Trophoblast cell (in vitro differentiated cells and primary cell): Measurements from ENCODE around the gene TUBB2B.
"Not testable (repeated sequence)": the region's sequence is repeated elsewhere in the genome, so short reads cannot be mapped to it uniquely, and the experiment has no call there.

ENCODE experiments used
- DNase-seq, 2 donors: peaks; one replicate each; pipeline ENCODE4 v3.0.0-alpha.2; 2016
- H2AFZ ChIP-seq: 2 replicates; pipeline ENCODE4 v1.6.1; 2013; ENCODE audit warnings: low read length, moderate library complexity, mild to moderate bottlenecking; ENCODE audit not compliant: insufficient read depth, poor library complexity
- H2AK5ac ChIP-seq: 2 replicates; pipeline ENCODE4 v1.6.1; 2013; ENCODE audit warnings: mild to moderate bottlenecking, low read length
- H2BK120ac ChIP-seq: 2 replicates; pipeline ENCODE4 v1.6.1; 2013; ENCODE audit warnings: low read length, mild to moderate bottlenecking, moderate library complexity; ENCODE audit not compliant: insufficient read depth, poor library complexity
- H2BK12ac ChIP-seq: 2 replicates; pipeline ENCODE4 v1.6.1; 2013; ENCODE audit warnings: mild to moderate bottlenecking, low read length, moderate library complexity
- H2BK5ac ChIP-seq: 2 replicates; pipeline ENCODE4 v1.6.1; 2013; ENCODE audit warnings: low read length, low read depth, moderate library complexity, mild to moderate bottlenecking; ENCODE audit not compliant: poor library complexity
- H3K14ac ChIP-seq: 2 replicates; pipeline ENCODE4 v1.6.1; 2013; ENCODE audit warnings: mild to moderate bottlenecking, low read length
- H3K18ac ChIP-seq: 2 replicates; pipeline ENCODE4 v1.6.1; 2013; ENCODE audit warnings: mild to moderate bottlenecking, low read length
- H3K23ac ChIP-seq: 2 replicates; pipeline ENCODE4 v1.6.1; 2013; ENCODE audit warnings: low read length
- H3K27ac ChIP-seq: 2 replicates; pipeline ENCODE4 v1.5.1; 2013; ENCODE audit warnings: low read depth, mild to moderate bottlenecking, inconsistent platforms, low read length, moderate library complexity
- H3K27me3 ChIP-seq: 2 replicates; pipeline ENCODE4 v1.6.1; 2013; ENCODE audit warnings: inconsistent platforms, mild to moderate bottlenecking, low read length, moderate library complexity; ENCODE audit not compliant: insufficient read depth
- H3K36me3 ChIP-seq, 2 experiments: 1 replicate in 1 of 2; 2 replicates in 1 of 2; pipeline ENCODE4 v1.6.1; 2013; ENCODE audit warnings: low read length in 2 of 2, mild to moderate bottlenecking in 2 of 2, moderate library complexity in 1 of 2; ENCODE audit not compliant: insufficient read depth in 2 of 2, control insufficient read depth in 1 of 2
- H3K4ac ChIP-seq: 2 replicates; pipeline ENCODE4 v1.6.1; 2013; ENCODE audit warnings: low read depth, mild to moderate bottlenecking, low read length, moderate library complexity
- H3K4me1 ChIP-seq, 2 experiments: 1 replicate in 1 of 2; 2 replicates in 1 of 2; pipeline ENCODE4 v1.6.1; 2013; ENCODE audit warnings: low read length in 2 of 2, mild to moderate bottlenecking in 2 of 2, moderate library complexity in 1 of 2; ENCODE audit not compliant: insufficient read depth in 2 of 2, control insufficient read depth in 1 of 2
- H3K4me2 ChIP-seq: 2 replicates; pipeline ENCODE4 v1.6.1; 2013; ENCODE audit warnings: inconsistent platforms, mild to moderate bottlenecking, low read length, moderate library complexity
- H3K4me3 ChIP-seq: 2 replicates; pipeline ENCODE4 v1.5.1; 2013; ENCODE audit warnings: mild to moderate bottlenecking, low read depth, low read length, inconsistent platforms
- H3K79me1 ChIP-seq: one replicate; pipeline ENCODE4 v1.6.1; 2013; ENCODE audit warnings: low read length
- H3K79me2 ChIP-seq: 2 replicates; pipeline ENCODE4 v1.6.1; 2013; ENCODE audit warnings: low read length, mild to moderate bottlenecking; ENCODE audit not compliant: control insufficient read depth, insufficient read depth, poor library complexity
- H3K9ac ChIP-seq: 2 replicates; pipeline ENCODE4 v1.6.1; 2013; ENCODE audit warnings: mild to moderate bottlenecking, low read length
- H3K9me3 ChIP-seq: 2 replicates; pipeline ENCODE4 v1.6.1; 2013; ENCODE audit warnings: low read depth, mild to moderate bottlenecking, control low read depth, inconsistent platforms, low read length; ENCODE audit not compliant: insufficient read depth
- H4K12ac ChIP-seq: 2 replicates; pipeline ENCODE4 v1.6.1; 2013; ENCODE audit warnings: low read depth, mild to moderate bottlenecking, low read length, moderate library complexity
- H4K8ac ChIP-seq: 2 replicates; pipeline ENCODE4 v1.6.1; 2013; ENCODE audit warnings: low read depth, mild to moderate bottlenecking, low read length, moderate library complexity
- H4K91ac ChIP-seq: one replicate; pipeline ENCODE4 v1.6.1; 2013; ENCODE audit warnings: low read depth, mild to moderate bottlenecking, low read length, moderate library complexity
- WGBS: extraction: QIAGEN DNeasy Blood & Tissue Kit; methylation state at CpG from one replicate; pipeline ENCODE4 v1.1.7; 2013; ENCODE audit warnings: missing lambda C conversion rate; ENCODE audit not compliant: insufficient read length, insufficient coverage; ENCODE audit errors: extremely low coverage; 5-methylcytosine and 5-hydroxymethylcytosine counted together

The TUBB2B gene

DNA sequence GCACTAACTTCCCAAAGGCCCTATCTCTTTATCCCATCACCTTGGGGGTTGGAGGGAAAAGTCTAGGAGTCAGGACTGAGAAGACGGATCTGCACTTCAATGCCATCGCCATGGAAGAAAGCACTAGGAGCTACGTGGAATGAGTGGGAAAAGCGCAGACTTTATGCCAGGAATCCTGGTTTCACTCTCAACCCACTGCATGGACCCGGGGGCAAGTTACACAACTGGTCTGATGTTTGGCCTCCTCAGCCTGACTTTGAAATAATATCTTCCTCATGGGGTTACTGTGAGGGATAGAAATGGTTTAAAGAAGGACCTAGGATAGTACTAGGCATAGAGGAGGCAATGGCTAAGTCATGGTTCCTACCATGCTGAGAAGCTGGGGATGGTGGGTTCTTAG, 17.8 kb upstream of the TUBB2B start:
- no peak overlapping the region for H2BK120ac ChIP-seq
- H3K27me3 ChIP-seq = no peaks in the 10 kb centered on the region

DNA sequence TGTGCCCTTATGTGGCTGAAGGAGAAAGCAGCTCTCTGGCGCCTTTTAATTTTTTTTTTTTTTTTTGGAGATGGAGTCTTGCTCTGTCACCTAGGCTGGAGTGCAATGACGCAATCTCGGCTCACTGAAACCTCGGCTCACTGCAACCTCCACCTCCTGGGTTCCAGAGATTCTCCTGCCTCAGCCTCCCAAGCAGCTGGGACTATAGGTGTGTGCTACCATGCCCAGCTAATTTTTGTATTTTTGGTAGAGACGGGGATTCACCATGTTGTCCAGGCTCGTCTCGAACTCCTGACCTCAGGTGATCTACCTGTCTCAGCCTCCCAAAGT, 17.3 kb upstream of the TUBB2B start:
- H3K27me3 ChIP-seq, H3K4ac ChIP-seq, H3K4me3 ChIP-seq, H3K14ac ChIP-seq, H2AFZ ChIP-seq, H3K9me3 ChIP-seq, H4K12ac ChIP-seq, H3K4me2 ChIP-seq, H3K23ac ChIP-seq, H3K9ac ChIP-seq, H2BK5ac ChIP-seq, H2BK12ac ChIP-seq, H4K91ac ChIP-seq, H3K18ac ChIP-seq, H2AK5ac ChIP-seq, H4K8ac ChIP-seq, H3K36me3 ChIP-seq, H3K79me2 ChIP-seq, DNase-seq, H2BK120ac ChIP-seq, H3K27ac ChIP-seq, H3K79me1 ChIP-seq: not testable (repeated sequence)
- peaks cover 9 to 17% of the 10 kb centered on the region in 2 experiments for H3K4me1 ChIP-seq
- no CpG with 5 or more reads among the region's 7 CpGs for WGBS

More for the DNA sequence above, 17.8 kb upstream of the TUBB2B start:
- no peak overlapping the region for H3K4me2 ChIP-seq
- H4K91ac ChIP-seq = no peak overlapping the region
- H3K4ac ChIP-seq = no peak overlapping the region
- H3K4me3 ChIP-seq = no peak overlapping the region
- no peaks in the 10 kb centered on the region for H3K9me3 ChIP-seq
- H2BK5ac ChIP-seq = no peak overlapping the region
- WGBS = no CpG with 5 or more reads among the region's 5 CpGs
- no peak overlapping the region for H3K18ac ChIP-seq
- H4K8ac ChIP-seq = no peak overlapping the region
- no peaks in the 10 kb centered on the region for H3K79me2 ChIP-seq
- H2AK5ac ChIP-seq = no peak overlapping the region
- peak in 1 of 2 donors; percentile 44 for DNase-seq
- no peaks in the 10 kb centered on the region for H3K36me3 ChIP-seq
- H3K4me1 ChIP-seq = peaks cover 9 to 17% of the 10 kb centered on the region in 2 experiments
- H3K79me1 ChIP-seq = peaks cover 10% of the 10 kb centered on the region
- no peak overlapping the region for H3K14ac ChIP-seq
- H2AFZ ChIP-seq = no peak overlapping the region
- no peak overlapping the region for H3K27ac ChIP-seq
- no peak overlapping the region for H4K12ac ChIP-seq
- no peak overlapping the region for H3K9ac ChIP-seq
- H2BK12ac ChIP-seq = no peak overlapping the region
- H3K23ac ChIP-seq = no peak overlapping the region

DNA sequence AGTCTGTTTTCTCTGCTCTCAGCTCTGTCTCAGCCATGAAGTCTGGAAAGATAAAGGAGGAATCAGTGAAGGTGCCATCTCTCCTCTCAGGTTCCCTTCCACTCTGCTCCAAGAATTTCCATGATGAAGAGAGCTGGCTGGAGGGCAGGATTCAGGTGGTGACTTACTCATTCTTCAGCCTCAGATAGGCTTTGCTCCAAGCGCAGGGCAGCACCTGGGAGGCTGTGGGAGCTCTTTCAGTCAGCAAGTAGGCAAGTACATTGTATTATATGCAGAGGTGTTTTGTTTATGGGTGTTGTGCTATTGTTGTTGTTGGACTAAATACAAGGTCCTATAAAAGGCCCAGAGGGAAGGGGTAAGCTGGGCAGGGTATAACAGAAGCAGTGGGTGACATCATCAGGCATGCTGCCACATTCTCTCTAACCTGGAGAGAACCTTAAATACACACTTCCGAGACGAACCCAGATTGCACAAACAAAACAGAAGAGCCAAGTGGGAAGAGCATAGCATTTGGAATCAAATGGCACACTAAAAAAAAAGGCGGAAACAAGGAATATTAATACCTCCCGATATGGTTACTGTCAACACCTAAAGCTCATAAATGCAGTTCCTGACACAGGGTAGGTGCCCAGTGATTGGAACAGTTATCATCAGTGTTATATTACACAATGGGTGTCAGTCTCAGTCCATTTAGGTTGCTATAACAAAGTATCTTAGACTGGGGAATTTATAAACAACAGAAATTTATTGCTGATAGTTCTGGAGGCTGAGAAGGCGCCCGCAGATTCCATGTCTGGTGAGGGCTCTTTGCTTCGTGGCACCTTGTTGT, 16.8 kb upstream of the TUBB2B start:
- H2AFZ ChIP-seq = no peak overlapping the region
- peak in 1 of 2 donors; percentile 52 for DNase-seq
- H4K12ac ChIP-seq = no peak overlapping the region
- H3K4me2 ChIP-seq = no peak overlapping the region
- no peak overlapping the region for H2AK5ac ChIP-seq
- no peak overlapping the region for H3K14ac ChIP-seq
- no peak overlapping the region for H3K4ac ChIP-seq
- no peaks in the 10 kb centered on the region for H3K27me3 ChIP-seq
- H4K8ac ChIP-seq = no peak overlapping the region
- H3K36me3 ChIP-seq = no peaks in the 10 kb centered on the region
- H3K27ac ChIP-seq = no peak overlapping the region
- H3K79me2 ChIP-seq = no peaks in the 10 kb centered on the region
- no peak overlapping the region for H3K18ac ChIP-seq
- peaks cover 9 to 17% of the 10 kb centered on the region in 2 experiments for H3K4me1 ChIP-seq
- no peak overlapping the region for H2BK120ac ChIP-seq
- H3K4me3 ChIP-seq = no peak overlapping the region
- peaks cover 10% of the 10 kb centered on the region for H3K79me1 ChIP-seq
- no peak overlapping the region for H2BK5ac ChIP-seq
- WGBS = no CpG with 5 or more reads among the region's 8 CpGs
- H3K23ac ChIP-seq = no peak overlapping the region
- no peak overlapping the region for H4K91ac ChIP-seq
- H3K9me3 ChIP-seq = no peaks in the 10 kb centered on the region
- no peak overlapping the region for H3K9ac ChIP-seq
- no peak overlapping the region for H2BK12ac ChIP-seq

DNA sequence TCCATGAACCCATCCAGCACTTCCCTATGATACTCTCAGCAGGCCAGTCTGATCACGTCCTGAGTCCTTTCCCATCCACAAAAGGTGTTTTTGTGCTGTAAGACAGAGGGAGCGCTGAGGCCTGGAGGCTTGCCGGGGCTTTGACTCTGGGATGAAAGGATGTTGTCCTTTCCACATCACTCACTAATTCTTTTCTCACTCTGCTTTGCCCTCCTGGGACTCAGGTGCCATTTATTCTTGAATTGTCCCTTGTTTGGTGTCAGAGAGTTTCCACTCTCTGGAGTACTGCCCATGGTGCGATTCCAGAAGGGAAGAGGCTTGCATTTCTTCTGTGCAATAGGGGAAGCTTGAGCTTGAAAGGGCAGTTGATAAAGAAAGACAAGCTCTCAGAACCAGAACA, 15.3 kb upstream of the TUBB2B start:
- no peak for DNase-seq
- no peak overlapping the region for H2BK12ac ChIP-seq
- H4K8ac ChIP-seq = no peak overlapping the region
- no peak overlapping the region for H3K23ac ChIP-seq
- no peak overlapping the region for H2BK120ac ChIP-seq
- no peak overlapping the region for H3K4ac ChIP-seq
- no peaks in the 10 kb centered on the region for H3K9me3 ChIP-seq
- H3K18ac ChIP-seq = no peak overlapping the region
- peaks cover 9% of the 10 kb centered on the region in 2 experiments for H3K4me1 ChIP-seq
- H4K12ac ChIP-seq = no peak overlapping the region
- H3K79me2 ChIP-seq = no peaks in the 10 kb centered on the region
- H3K79me1 ChIP-seq = peaks cover 6% of the 10 kb centered on the region
- H3K4me2 ChIP-seq = no peak overlapping the region
- no peak overlapping the region for H2AFZ ChIP-seq
- no peak overlapping the region for H2BK5ac ChIP-seq
- no peak overlapping the region for H3K9ac ChIP-seq
- no peak overlapping the region for H3K4me3 ChIP-seq
- H3K36me3 ChIP-seq = no peaks in the 10 kb centered on the region
- no peak overlapping the region for H3K14ac ChIP-seq
- H3K27me3 ChIP-seq = no peaks in the 10 kb centered on the region
- no peak overlapping the region for H2AK5ac ChIP-seq
- H3K27ac ChIP-seq = no peak overlapping the region
- no peak overlapping the region for H4K91ac ChIP-seq
- WGBS = no CpG with 5 or more reads among the region's 4 CpGs
